ENCODE measurements around the gene TYK2.

TYK2 gene

DNA sequence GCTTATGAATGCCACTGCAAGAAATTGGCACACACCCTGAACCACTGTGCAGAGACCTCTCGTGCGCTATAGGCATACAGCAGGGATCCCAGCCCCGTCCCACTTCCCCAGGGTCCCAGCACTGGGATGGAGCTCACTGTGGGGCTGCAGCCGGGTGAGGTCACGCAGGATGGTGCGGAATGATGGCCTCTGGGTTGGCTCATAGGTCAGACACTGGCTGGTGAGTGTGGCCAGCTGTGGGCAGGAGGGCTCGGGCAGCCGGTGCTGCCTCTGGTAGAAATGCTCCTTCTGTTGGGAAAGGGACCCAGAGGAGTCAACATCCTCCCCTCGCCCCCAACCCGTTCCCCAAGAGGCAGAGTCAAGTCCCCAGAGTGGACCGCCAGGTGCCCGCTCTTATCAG is 23.9 kb downstream of the TYK2 start:
- H2AFZ ChIP-seq (ENCODE audit: low read depth), result no peak overlapping the region
- H3K4me3 ChIP-seq (IDR thresholded peaks at IDR 0.05; ENCODE audit: insufficient read depth, low read depth, low read length), result no peak overlapping the region
- H3K27ac ChIP-seq, result no peak overlapping the region
- no peaks in the 10 kb centered on the region; the same call in 1 of the 2 replicates for H3K36me3 ChIP-seq (ENCODE audit: insufficient read depth)
- H4K20me1 ChIP-seq (ENCODE audit: insufficient read depth), result no peaks in the 10 kb centered on the region
- H3K9ac ChIP-seq, result no peak overlapping the region
- H3K4me1 ChIP-seq (ENCODE audit: low read depth, poor library complexity, severe bottlenecking), result no peaks in the 10 kb centered on the region
- H3K4me2 ChIP-seq, result no peak overlapping the region
- H3K79me2 ChIP-seq (ENCODE audit: insufficient read depth, low read depth), result no peaks in the 10 kb centered on the region
- no peaks in the 10 kb centered on the region for H3K27me3 ChIP-seq (ENCODE audit: insufficient read depth, low read depth)
- no peak for TF ChIP-seq CTCF (conservative IDR thresholded peaks at IDR 0.05; ENCODE audit: low read depth, low read length)

DNA sequence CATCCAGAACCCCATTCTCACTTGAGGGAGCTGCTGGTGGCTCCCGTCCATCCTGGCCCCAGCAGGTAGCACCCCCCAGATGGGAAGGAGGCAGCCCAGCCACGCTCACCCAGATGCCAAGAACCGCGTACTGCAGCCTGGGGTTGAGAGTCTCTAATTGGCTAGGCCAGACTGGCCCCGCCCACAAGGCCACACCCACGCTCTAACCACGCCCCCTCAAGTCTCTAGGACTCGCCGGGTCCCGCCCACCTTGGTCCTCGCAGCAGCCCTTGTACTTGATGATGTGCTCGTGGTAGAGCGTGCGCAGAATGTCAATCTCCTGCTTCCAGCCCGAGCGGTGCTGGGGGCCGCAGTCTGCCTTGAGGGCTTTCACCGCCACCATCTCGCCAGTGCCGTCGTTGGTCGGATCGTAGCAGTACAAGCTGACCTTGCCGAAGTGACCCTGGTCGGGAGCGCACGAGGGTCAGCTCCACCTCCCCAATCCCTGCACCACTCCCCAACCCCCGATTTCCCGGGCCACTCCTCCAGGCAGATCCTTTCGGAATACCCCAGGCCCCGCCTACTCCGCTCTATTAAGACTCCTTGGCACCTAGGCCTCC is 26.5 kb downstream of the TYK2 start:
- no peak overlapping the region for H3K4me2 ChIP-seq
- H3K36me3 ChIP-seq (ENCODE audit: insufficient read depth), result no peaks in the 10 kb centered on the region; the same call in 1 of the 2 replicates
- no peak overlapping the region for H3K4me3 ChIP-seq (IDR thresholded peaks at IDR 0.05; ENCODE audit: insufficient read depth, low read depth, low read length)
- H3K4me1 ChIP-seq (ENCODE audit: low read depth, poor library complexity, severe bottlenecking), result no peaks in the 10 kb centered on the region
- H2AFZ ChIP-seq (ENCODE audit: low read depth), result no peak overlapping the region
- H3K27me3 ChIP-seq (ENCODE audit: insufficient read depth, low read depth), result no peaks in the 10 kb centered on the region
- TF ChIP-seq CTCF (conservative IDR thresholded peaks at IDR 0.05; ENCODE audit: low read depth, low read length), result no peak
- H3K79me2 ChIP-seq (ENCODE audit: insufficient read depth, low read depth), result no peaks in the 10 kb centered on the region
- no peaks in the 10 kb centered on the region for H4K20me1 ChIP-seq (ENCODE audit: insufficient read depth)
- no peak overlapping the region for H3K27ac ChIP-seq
- H3K9ac ChIP-seq, result no peak overlapping the region

GRCh38 chr19:10352764-10353671 is 27.4 kb downstream of the TYK2 start:
- H3K4me1 ChIP-seq (ENCODE audit: low read depth, poor library complexity, severe bottlenecking), result no peaks in the 10 kb centered on the region
- no peak for TF ChIP-seq CTCF (conservative IDR thresholded peaks at IDR 0.05; ENCODE audit: low read depth, low read length)
- H3K79me2 ChIP-seq (ENCODE audit: insufficient read depth, low read depth), result no peaks in the 10 kb centered on the region
- no peak overlapping the region for H2AFZ ChIP-seq (ENCODE audit: low read depth)
- no peaks in the 10 kb centered on the region for H3K27me3 ChIP-seq (ENCODE audit: insufficient read depth, low read depth)
- no peaks in the 10 kb centered on the region; the same call in 1 of the 2 replicates for H3K36me3 ChIP-seq (ENCODE audit: insufficient read depth)
- no peak overlapping the region for H3K27ac ChIP-seq
- no peak overlapping the region for H3K9ac ChIP-seq
- no peak overlapping the region for H3K4me3 ChIP-seq (IDR thresholded peaks at IDR 0.05; ENCODE audit: insufficient read depth, low read depth, low read length)
- no peaks in the 10 kb centered on the region for H4K20me1 ChIP-seq (ENCODE audit: insufficient read depth)
- H3K4me2 ChIP-seq, result no peak overlapping the region

- no peaks in the 10 kb centered on the region for H3K36me3 ChIP-seq (ENCODE audit: insufficient read depth)
- no peak overlapping the region for H3K4me2 ChIP-seq
- H3K27ac ChIP-seq, result no peak overlapping the region
- H4K20me1 ChIP-seq (ENCODE audit: insufficient read depth), result no peaks in the 10 kb centered on the region
- no peak overlapping the region for H3K4me3 ChIP-seq (IDR thresholded peaks at IDR 0.05; ENCODE audit: insufficient read depth, low read depth, low read length)
- no peak overlapping the region for H3K9ac ChIP-seq
- no peaks in the 10 kb centered on the region for H3K4me1 ChIP-seq (ENCODE audit: low read depth, poor library complexity, severe bottlenecking)
- H3K79me2 ChIP-seq (ENCODE audit: insufficient read depth, low read depth), result no peaks in the 10 kb centered on the region
- no peak overlapping the region for H2AFZ ChIP-seq (ENCODE audit: low read depth)
- H3K27me3 ChIP-seq (ENCODE audit: insufficient read depth, low read depth), result no peaks in the 10 kb centered on the region
- no peak for TF ChIP-seq CTCF (conservative IDR thresholded peaks at IDR 0.05; ENCODE audit: low read depth, low read length)
Measured at GRCh38 chr19:10346509-10346908, 33.9 kb downstream of the TYK2 start.

All from KMS-11 (cell line).